T-helper 1 cell treated with Interleukin-12 subunit alpha and Interleukin-12 subunit beta and Interleukin-4 antibody, amounts not matched to agents 30 ng/mL and 1 ng/mL, for 36 hours (primary cell): ENCODE measurements around the gene THOP1. TPM values are rescaled to one million over a fixed set of nuclear protein-coding genes. Genes with fewer than 3 reads are reported as not detected.

Experiments
- intact Hi-C: fragments of 100-400 bp; cut with micrococcal nuclease; formaldehyde crosslinking; loops from one replicate; pipeline ENCODE4 v1.15.1; 2024
- total RNA-seq: library from RNA; stranded (reverse); gene quantifications from 2 replicates; pipeline ENCODE4 v1.2.3, GENCODE V29; 2022

Gene THOP1
- total RNA-seq, 1 donor from 2014 or later = 103 TPM

- intact Hi-C loops = loop anchor here (10.0 kb wide), 1 partner anchor 371 kb away; the partner anchor contains the start of gene NCLN
These were observed 28.2 kb downstream of the THOP1 start for GRCh38 chr19:2813235-2814160.

- intact Hi-C loops = loop anchor here (10.0 kb wide), 1 partner anchor 370 kb away; the partner anchor contains the start of gene NCLN
These were observed 29.1 kb downstream of the THOP1 start for GRCh38 chr19:2814426-2814825.

- intact Hi-C loops = loop anchor here (10.0 kb wide), 1 partner anchor 370 kb away; the partner anchor contains the start of gene NCLN
These were observed 29.9 kb downstream of the THOP1 start for GRCh38 chr19:2815191-2815614.

GRCh38 chr19:2815923-2816322 is 30.6 kb downstream of the THOP1 start:
- intact Hi-C loops = loop anchor here (10.0 kb wide), 1 partner anchor 369 kb away; the partner anchor contains the start of gene NCLN

- intact Hi-C loops = loop anchor here (10.0 kb wide), 1 partner anchor 368 kb away; the partner anchor contains the start of gene NCLN
These were observed 31.3 kb downstream of the THOP1 start for GRCh38 chr19:2816641-2817040.

GRCh38 chr19:2817237-2817829 is 32.0 kb downstream of the THOP1 start:
- intact Hi-C loops = loop anchor here (10.0 kb wide), 1 partner anchor 367 kb away; the partner anchor contains the start of gene NCLN

GRCh38 chr19:2819540-2820111 is 34.3 kb downstream of the THOP1 start, which contains the start of gene ZNF554:
ZNF554 (plus strand) TSS chr19:2819868; CDS start chr19:2820072, 204 bp downstream.
- intact Hi-C loops = loop anchor here (1.0 to 10.0 kb wide), 6 partner anchors 22 to 365 kb away; partner anchors contain the start of genes NCLN, SLC39A3, THOP1 and ZNF555

- intact Hi-C loops = no loop called here
These were observed 34.9 kb downstream of the THOP1 start for GRCh38 chr19:2820112-2820702.

GRCh38 chr19:2822846-2823245 is 37.5 kb downstream of the THOP1 start:
- intact Hi-C loops = no loop called here

- intact Hi-C loops = no loop called here
These were observed 38.3 kb downstream of the THOP1 start for GRCh38 chr19:2823646-2824045.

- intact Hi-C loops = no loop called here
These were observed 38.8 kb downstream of the THOP1 start for GRCh38 chr19:2824129-2824528.

GRCh38 chr19:2827022-2827421 is 41.7 kb downstream of the THOP1 start:
- intact Hi-C loops = no loop called here

GRCh38 chr19:2827840-2828489 is 42.7 kb downstream of the THOP1 start:
- intact Hi-C loops = no loop called here

GRCh38 chr19:2834294-2834871 is 49.1 kb downstream of the THOP1 start:
- intact Hi-C loops = no loop called here

- intact Hi-C loops = no loop called here
These were observed 52.1 kb downstream of the THOP1 start for GRCh38 chr19:2837430-2837829.

- intact Hi-C loops = loop anchor here (1.0 to 2.0 kb wide), 5 partner anchors 22 to 110 kb away; partner anchors contain the start of genes SGTA, SLC39A3, ZNF554 and ZNF57
These were observed 55.8 kb downstream of the THOP1 start, which contains the start of gene ZNF555 for GRCh38 chr19:2840794-2841791. ZNF555 (plus strand) TSS chr19:2841475; CDS start chr19:2841573, 98 bp downstream.

GRCh38 chr19:2841855-2842574 is 56.7 kb downstream of the THOP1 start:
- intact Hi-C loops = loop anchor here (1.0 to 2.0 kb wide), 5 partner anchors 23 to 109 kb away; partner anchors contain the start of genes SGTA, SLC39A3, ZNF554 and ZNF57

GRCh38 chr19:2845107-2845506 is 59.8 kb downstream of the THOP1 start:
- intact Hi-C loops = no loop called here
